ENCODE measurements around the gene LNX1. TPM values are rescaled to one million over a fixed set of nuclear protein-coding genes. Genes with fewer than 3 reads are reported as not detected.

The LNX1 gene
- total and polyA plus RNA-seq, 4 experiments from 2014 or later = 0.44 to 0.78 TPM; not detected in 2

DNA sequence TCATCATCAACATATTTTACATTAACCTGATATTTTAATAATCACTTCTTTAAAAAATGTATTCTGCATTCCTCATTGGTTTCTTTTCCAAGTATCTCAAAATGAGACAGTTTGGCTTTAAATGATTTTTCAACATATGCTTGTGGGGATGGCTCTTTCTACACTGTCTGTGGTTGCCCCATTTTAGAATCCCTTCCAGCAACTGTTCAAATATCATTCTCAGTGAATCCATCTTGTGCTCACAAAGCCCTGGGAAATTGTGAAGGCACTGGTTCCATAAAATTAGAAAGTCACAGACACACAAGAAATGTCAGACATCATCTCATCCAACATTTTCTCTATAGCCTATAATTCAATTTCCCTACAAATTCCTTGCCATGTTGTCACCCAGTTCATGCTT lies 103.5 kb downstream of the LNX1 start:
- Mint-ChIP-seq H3K4me1 (no peaks in the 10 kb centered on the region), H3K36me3 (no peaks in the 10 kb centered on the region), H3K9me3 (peaks cover 0 to 2% (median 0%) of the 10 kb centered on the region in 8 donors), H3K27me3 (peaks cover 11 to 31% of the 10 kb centered on the region in 2 donors), H3K27ac (no peak overlapping the region), H3K4me3 (no peak overlapping the region)
- H3K27ac ChIP-seq (ENCODE audit: low read depth, low read length) = no peak overlapping the region
- no peaks in the 10 kb centered on the region for H3K4me1 ChIP-seq (ENCODE audit: insufficient read depth, low read length)
- ChIA-PET POLR2A (ENCODE audit: partially characterized antibody) (no interaction called here), CTCF (ENCODE audit: partially characterized antibody) (no interaction called here)
- no peaks in the 10 kb centered on the region for H3K36me3 ChIP-seq (ENCODE audit: insufficient read depth, low read length)
- H3K4me3 ChIP-seq (ENCODE audit: low read length in 2 of 2) = no peak overlapping the region
- H3K9me3 ChIP-seq (ENCODE audit: control insufficient read depth in 1 of 2, low read length in 2 of 2) = no peaks in the 10 kb centered on the region
- H3K27me3 ChIP-seq (ENCODE audit: insufficient read depth, low read length) = no peaks in the 10 kb centered on the region
- intact Hi-C loops (cut with micrococcal nuclease) = no loop called here
- DNase-seq = no peak

DNA sequence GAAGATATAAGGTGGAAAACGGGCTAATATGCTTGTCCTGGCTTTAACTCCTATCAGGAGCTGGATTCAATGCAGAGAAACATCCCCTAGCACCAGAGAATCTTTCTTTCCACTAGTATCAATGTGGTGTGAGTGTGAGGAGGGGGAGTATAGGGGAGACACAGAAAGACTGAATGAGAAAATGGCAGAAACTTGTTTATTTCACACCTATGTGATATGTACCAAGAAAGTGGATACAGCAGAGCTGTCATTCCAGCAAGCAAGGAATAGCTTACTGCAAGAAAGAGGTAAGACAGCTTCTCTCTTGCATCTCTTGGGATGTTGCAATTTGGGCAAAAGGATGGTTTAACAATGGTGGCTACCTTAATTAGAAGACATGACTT lies 105.6 kb downstream of the LNX1 start:
- Histone ChIP-seq H3K36me3 (ENCODE audit: insufficient read depth, low read length) (no peaks in the 10 kb centered on the region), H3K4me1 (ENCODE audit: insufficient read depth, low read length) (no peaks in the 10 kb centered on the region), H3K4me3 (ENCODE audit: low read length in 2 of 2) (no peak overlapping the region), H3K27me3 (ENCODE audit: insufficient read depth, low read length) (no peaks in the 10 kb centered on the region), H3K27ac (ENCODE audit: low read depth, low read length) (no peak overlapping the region), H3K9me3 (ENCODE audit: control insufficient read depth in 1 of 2, low read length in 2 of 2) (no peaks in the 10 kb centered on the region)
- intact Hi-C loops (cut with micrococcal nuclease) = no loop called here
- ChIA-PET POLR2A (ENCODE audit: partially characterized antibody) (no interaction called here), CTCF (ENCODE audit: partially characterized antibody) (no interaction called here)
- Mint-ChIP-seq H3K27me3 (peaks cover 13 to 35% of the 10 kb centered on the region in 2 donors), H3K36me3 (no peaks in the 10 kb centered on the region), H3K4me3 (no peak overlapping the region), H3K9me3 (peaks cover 0 to 2% (median 0%) of the 10 kb centered on the region in 8 donors), H3K4me1 (no peaks in the 10 kb centered on the region), H3K27ac (no peak overlapping the region)
- no peak for DNase-seq

DNA sequence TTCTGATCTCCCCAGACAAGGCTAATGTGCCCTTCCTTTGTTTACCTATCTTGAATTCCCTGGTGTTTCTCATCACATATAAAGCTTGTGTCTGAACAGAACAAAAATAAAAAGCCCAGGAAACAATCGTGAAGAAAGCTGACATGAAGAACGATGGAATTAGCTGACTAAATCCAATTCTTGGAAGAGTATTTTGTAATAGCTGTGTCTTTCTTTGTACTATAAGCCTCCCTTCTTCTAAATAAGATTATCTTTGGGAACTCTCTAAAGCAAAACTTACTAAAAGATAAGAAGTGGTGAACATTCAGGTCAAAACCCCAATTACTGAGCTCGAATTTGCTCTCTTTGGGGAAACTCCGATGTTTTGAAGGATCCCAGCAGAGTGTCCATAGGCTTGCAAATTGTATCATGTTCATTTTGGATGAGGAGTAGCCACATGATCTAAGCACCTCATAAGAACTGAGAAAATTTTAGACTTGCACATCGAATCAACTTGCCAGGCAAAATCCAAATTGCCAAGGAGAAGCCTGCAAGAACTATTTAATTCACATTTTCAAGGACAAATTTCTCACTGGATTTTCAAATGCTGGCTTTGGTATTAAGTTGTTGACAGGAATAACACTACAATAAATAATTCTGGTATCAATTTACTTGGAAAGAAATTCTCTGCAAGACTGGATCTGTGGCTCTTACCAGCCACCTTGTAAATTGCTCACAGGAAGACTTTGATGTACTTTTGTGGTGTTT lies 106.2 kb downstream of the LNX1 start:
- ChIA-PET CTCF (ENCODE audit: partially characterized antibody) (no interaction called here), POLR2A (ENCODE audit: partially characterized antibody) (no interaction called here)
- H3K27me3 Mint-ChIP-seq = peaks cover 15 to 34% of the 10 kb centered on the region in 2 donors
- Histone ChIP-seq H3K27ac (ENCODE audit: low read depth, low read length) (no peak overlapping the region), H3K4me3 (ENCODE audit: low read length in 2 of 2) (no peak overlapping the region), H3K9me3 (ENCODE audit: control insufficient read depth in 1 of 2, low read length in 2 of 2) (no peaks in the 10 kb centered on the region), H3K36me3 (ENCODE audit: insufficient read depth, low read length) (no peaks in the 10 kb centered on the region), H3K4me1 (ENCODE audit: insufficient read depth, low read length) (no peaks in the 10 kb centered on the region), H3K27me3 (ENCODE audit: insufficient read depth, low read length) (no peaks in the 10 kb centered on the region)
- no peak overlapping the region for H3K27ac Mint-ChIP-seq
- peaks cover 0 to 2% (median 0%) of the 10 kb centered on the region in 8 donors for H3K9me3 Mint-ChIP-seq
- intact Hi-C loops (cut with micrococcal nuclease) = no loop called here
- no peaks in the 10 kb centered on the region for H3K4me1 Mint-ChIP-seq
- no peaks in the 10 kb centered on the region for H3K36me3 Mint-ChIP-seq
- no peak overlapping the region for H3K4me3 Mint-ChIP-seq
- no peak for DNase-seq

DNA sequence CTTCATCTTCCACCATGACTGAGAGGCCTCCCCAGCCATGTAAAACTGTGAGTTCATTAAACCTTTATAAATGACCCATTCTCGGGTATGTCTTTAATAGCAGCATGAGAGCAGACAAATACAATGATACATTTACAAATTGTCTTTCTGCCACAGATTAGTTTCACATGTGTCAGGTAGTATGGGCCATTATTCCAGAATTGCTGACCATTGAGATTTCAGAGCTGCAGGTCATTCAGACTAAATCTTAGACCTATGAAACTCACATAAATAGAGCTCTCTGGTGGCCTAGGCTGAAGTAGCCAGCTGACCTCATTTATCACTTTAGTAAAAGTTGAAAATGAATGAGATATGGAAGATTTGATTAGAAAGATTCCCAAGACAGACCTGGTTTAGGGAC lies 108.0 kb downstream of the LNX1 start:
- Histone ChIP-seq H3K9me3 (ENCODE audit: control insufficient read depth in 1 of 2, low read length in 2 of 2) (no peaks in the 10 kb centered on the region), H3K4me1 (ENCODE audit: insufficient read depth, low read length) (no peaks in the 10 kb centered on the region), H3K36me3 (ENCODE audit: insufficient read depth, low read length) (no peaks in the 10 kb centered on the region), H3K4me3 (ENCODE audit: low read length in 2 of 2) (no peak overlapping the region), H3K27me3 (ENCODE audit: insufficient read depth, low read length) (no peaks in the 10 kb centered on the region), H3K27ac (ENCODE audit: low read depth, low read length) (no peak overlapping the region)
- Mint-ChIP-seq H3K27ac (no peak overlapping the region), H3K9me3 (peaks cover 0 to 2% (median 0%) of the 10 kb centered on the region in 8 donors), H3K4me3 (no peak overlapping the region), H3K27me3 (peaks cover 17 to 28% of the 10 kb centered on the region in 2 donors), H3K4me1 (no peaks in the 10 kb centered on the region), H3K36me3 (no peaks in the 10 kb centered on the region)
- DNase-seq = no peak
- intact Hi-C loops (cut with micrococcal nuclease) = no loop called here
- ChIA-PET POLR2A (ENCODE audit: partially characterized antibody) (no interaction called here), CTCF (ENCODE audit: partially characterized antibody) (no interaction called here)

DNA sequence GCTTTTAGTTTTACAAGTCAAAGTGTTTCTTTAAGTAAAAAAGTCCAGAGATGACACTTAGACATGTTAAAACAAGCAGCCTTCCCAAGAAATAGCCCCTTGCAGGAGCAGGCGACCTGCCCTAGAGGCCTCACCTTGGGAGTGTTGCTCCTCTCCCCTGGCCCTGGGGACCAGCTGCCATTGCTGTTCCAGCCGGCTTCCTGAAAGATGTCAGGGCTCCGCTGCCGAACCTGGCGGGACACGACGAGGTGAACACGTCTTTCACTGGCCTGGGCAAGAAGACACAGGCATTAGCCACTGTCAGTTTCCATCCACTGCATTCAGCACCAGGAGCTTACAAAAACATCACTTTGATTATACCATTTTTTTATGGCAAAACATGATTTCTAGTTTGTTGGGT lies 109.7 kb downstream of the LNX1 start:
- ChIA-PET POLR2A (ENCODE audit: partially characterized antibody) (no interaction called here), CTCF (ENCODE audit: partially characterized antibody) (no interaction called here)
- Histone ChIP-seq H3K27ac (ENCODE audit: low read depth, low read length) (no peak overlapping the region), H3K36me3 (ENCODE audit: insufficient read depth, low read length) (no peaks in the 10 kb centered on the region), H3K27me3 (ENCODE audit: insufficient read depth, low read length) (no peaks in the 10 kb centered on the region), H3K9me3 (ENCODE audit: control insufficient read depth in 1 of 2, low read length in 2 of 2) (no peaks in the 10 kb centered on the region), H3K4me1 (ENCODE audit: insufficient read depth, low read length) (no peaks in the 10 kb centered on the region), H3K4me3 (ENCODE audit: low read length in 2 of 2) (no peak overlapping the region)
- H3K36me3 Mint-ChIP-seq = no peaks in the 10 kb centered on the region
- H3K27ac Mint-ChIP-seq = no peak overlapping the region
- intact Hi-C loops (cut with micrococcal nuclease) = no loop called here
- no peak overlapping the region for H3K4me3 Mint-ChIP-seq
- peaks cover 0 to 2% (median 0%) of the 10 kb centered on the region in 8 donors for H3K9me3 Mint-ChIP-seq
- peaks cover 11 to 19% of the 10 kb centered on the region in 2 donors for H3K27me3 Mint-ChIP-seq
- no peaks in the 10 kb centered on the region for H3K4me1 Mint-ChIP-seq
- DNase-seq = no peak

DNA sequence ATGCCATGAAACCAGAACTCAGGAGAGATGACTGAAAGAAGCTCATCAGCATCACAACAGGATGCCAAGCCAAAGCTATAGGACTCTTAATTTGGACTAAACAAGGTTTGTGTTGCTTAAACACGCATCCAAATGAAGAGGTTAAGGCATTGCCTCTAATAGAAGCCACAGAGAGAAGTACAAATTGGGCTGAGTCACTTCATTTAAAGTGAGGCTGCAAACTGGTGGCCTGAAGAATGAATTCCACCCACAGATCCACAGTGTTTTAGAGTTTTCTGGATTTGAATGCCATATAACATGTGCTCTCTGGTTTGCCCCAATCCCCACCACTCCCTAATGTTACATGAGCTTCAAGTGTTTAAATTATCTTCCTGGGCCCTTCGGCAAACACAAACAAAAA lies 110.4 kb downstream of the LNX1 start:
- no peaks in the 10 kb centered on the region for H3K36me3 Mint-ChIP-seq
- CTCF ChIA-PET (ENCODE audit: partially characterized antibody) = interaction anchor here (1.4 kb wide), 1 partner anchor 11 kb away, joined by 4 read pairs; no protein-coding TSS in a partner anchor

DNA sequence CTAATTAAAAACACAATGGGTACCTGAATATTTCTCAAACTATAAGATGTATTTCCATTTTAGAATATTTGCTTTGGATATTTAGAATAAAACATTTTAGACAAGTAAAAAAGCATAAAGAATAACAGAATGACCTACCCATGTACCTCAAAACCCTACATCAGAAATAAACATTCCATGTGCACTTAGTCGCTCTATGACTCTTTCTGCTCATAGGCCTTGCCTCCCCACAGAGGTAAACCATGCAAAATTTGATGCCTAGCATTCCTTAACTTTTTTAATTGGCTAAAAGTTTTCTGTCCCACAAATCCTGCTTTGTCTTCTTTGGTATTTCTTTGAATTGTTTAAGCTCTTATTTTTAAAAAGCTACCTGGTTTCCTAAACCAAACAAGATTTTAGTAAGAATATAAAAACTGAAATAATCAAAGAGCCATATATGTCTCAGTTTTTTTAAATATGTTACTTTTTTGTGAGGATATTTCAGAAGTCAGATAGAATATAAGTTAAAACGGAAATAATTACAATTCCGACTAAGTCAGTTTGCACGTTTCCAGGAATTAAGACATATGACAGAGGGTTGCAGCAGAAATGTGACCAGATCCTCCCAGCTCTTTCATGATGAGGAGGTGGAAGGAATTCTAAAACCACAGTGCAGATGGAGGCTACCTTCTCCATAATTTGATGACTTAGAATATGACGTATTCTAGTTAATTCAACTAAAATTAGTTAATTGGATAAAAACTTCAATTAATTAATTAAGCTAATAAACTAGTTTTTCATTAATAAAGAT lies 111.4 kb downstream of the LNX1 start:
- Histone ChIP-seq H3K27ac (ENCODE audit: low read depth, low read length) (no peak overlapping the region), H3K4me3 (ENCODE audit: low read length in 2 of 2) (no peak overlapping the region), H3K4me1 (ENCODE audit: insufficient read depth, low read length) (no peaks in the 10 kb centered on the region), H3K9me3 (ENCODE audit: control insufficient read depth in 1 of 2, low read length in 2 of 2) (no peaks in the 10 kb centered on the region), H3K36me3 (ENCODE audit: insufficient read depth, low read length) (no peaks in the 10 kb centered on the region), H3K27me3 (ENCODE audit: insufficient read depth, low read length) (no peaks in the 10 kb centered on the region)
- POLR2A ChIA-PET (ENCODE audit: partially characterized antibody) = no interaction called here
- no peaks in the 10 kb centered on the region for H3K4me1 Mint-ChIP-seq
- no peak overlapping the region for H3K27ac Mint-ChIP-seq
- CTCF ChIA-PET (ENCODE audit: partially characterized antibody) = interaction anchor here (0.6 to 1.4 kb wide), 2 partner anchors 12 to 141 kb away, joined by 3 to 4 read pairs; no protein-coding TSS in a partner anchor
- DNase-seq = no peak
- peaks cover 10 to 11% of the 10 kb centered on the region in 2 donors for H3K27me3 Mint-ChIP-seq
- intact Hi-C loops (cut with micrococcal nuclease) = no loop called here
- peaks cover 0 to 2% (median 0%) of the 10 kb centered on the region in 8 donors for H3K9me3 Mint-ChIP-seq
- no peaks in the 10 kb centered on the region for H3K36me3 Mint-ChIP-seq
- no peak overlapping the region for H3K4me3 Mint-ChIP-seq

More for the DNA sequence above, 110.4 kb downstream of the LNX1 start:
- no peak overlapping the region for H3K27ac ChIP-seq (ENCODE audit: low read depth, low read length)
- Mint-ChIP-seq H3K4me1 (no peaks in the 10 kb centered on the region), H3K27me3 (peaks cover 11 to 16% of the 10 kb centered on the region in 2 donors), H3K4me3 (no peak overlapping the region), H3K27ac (no peak overlapping the region), H3K9me3 (peaks cover 0 to 2% (median 0%) of the 10 kb centered on the region in 8 donors)
- H3K36me3 ChIP-seq (ENCODE audit: insufficient read depth, low read length) = no peaks in the 10 kb centered on the region
- POLR2A ChIA-PET (ENCODE audit: partially characterized antibody) = no interaction called here
- no peak overlapping the region for H3K4me3 ChIP-seq (ENCODE audit: low read length in 2 of 2)
- DNase-seq = no peak
- H3K9me3 ChIP-seq (ENCODE audit: control insufficient read depth in 1 of 2, low read length in 2 of 2) = no peaks in the 10 kb centered on the region
- no peaks in the 10 kb centered on the region for H3K27me3 ChIP-seq (ENCODE audit: insufficient read depth, low read length)
- H3K4me1 ChIP-seq (ENCODE audit: insufficient read depth, low read length) = no peaks in the 10 kb centered on the region
- intact Hi-C loops (cut with micrococcal nuclease) = no loop called here

Measured in CD4-positive, alpha-beta memory T cell (primary cell).